HS-5 (cell line): ENCODE measurements around the gene WBP1L.
A peak's percentile ranks its signal among the peaks of the same experiment; 100 is the strongest.
"Not testable (repeated sequence)": the region's sequence is repeated elsewhere in the genome, so short reads cannot be mapped to it uniquely, and the experiment has no call there.

Source experiments
- DNase-seq: peaks from one replicate; pipeline ENCODE4 v3.0.0-alpha.2; 2012; ENCODE audit warnings: low read depth

Gene WBP1L

GRCh38 chr10:102743588-102744373 is at the start of gene WBP1L:
Gene WBP1L (plus strand): TSS chr10:102743948. CDS start chr10:102744054, 106 bp downstream.
- DNase-seq, result peak; percentile 97

GRCh38 chr10:102695401-102695800 is 48.3 kb upstream of the WBP1L start:
- DNase-seq, result not testable (repeated sequence)

DNA sequence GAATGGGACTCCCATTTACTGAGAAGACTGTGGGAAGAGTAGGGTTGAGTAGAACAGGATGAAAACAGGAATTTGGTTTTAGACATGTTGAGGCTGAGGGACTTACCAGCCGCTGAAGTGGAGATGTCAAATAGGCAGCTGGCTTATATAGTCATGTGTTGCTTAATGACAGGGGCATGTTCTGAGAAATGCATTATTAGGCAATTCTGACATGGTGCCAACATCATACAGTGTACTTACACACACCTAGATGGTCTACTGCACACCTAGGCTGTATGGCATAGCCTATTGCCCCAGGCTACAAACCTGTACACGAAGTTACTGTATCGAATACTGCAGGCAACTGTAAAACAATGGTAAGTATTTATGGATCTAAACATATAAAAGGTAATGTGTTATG is 47.0 kb upstream of the WBP1L start:
- DNase-seq, result no peak

DNA sequence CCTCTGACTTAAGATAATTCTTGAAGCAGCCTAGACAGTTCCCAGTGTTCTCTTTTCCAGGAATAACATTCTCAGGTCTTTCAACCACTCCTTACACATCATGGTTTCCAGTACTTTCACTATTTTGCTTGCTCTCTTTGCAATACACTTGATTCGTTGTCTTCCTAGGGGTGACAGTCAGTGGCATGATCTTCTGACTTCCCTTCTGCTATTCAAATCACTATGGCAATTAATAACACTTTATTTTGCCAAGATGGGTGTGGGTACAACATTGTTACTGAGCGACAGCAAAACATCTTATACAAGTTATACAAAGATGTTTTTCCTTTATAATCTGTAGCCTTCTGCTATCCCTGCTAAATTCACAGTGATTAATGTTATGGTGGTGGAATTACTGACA is 44.9 kb upstream of the WBP1L start:
- no peak for DNase-seq

- no peak for DNase-seq
These were observed 42.5 kb upstream of the WBP1L start for GRCh38 chr10:102701272-102701671.

- no peak for DNase-seq
These were observed 42.0 kb upstream of the WBP1L start for GRCh38 chr10:102701796-102702195.

- no peak for DNase-seq
These were observed 41.0 kb upstream of the WBP1L start for GRCh38 chr10:102702742-102703141.

DNA sequence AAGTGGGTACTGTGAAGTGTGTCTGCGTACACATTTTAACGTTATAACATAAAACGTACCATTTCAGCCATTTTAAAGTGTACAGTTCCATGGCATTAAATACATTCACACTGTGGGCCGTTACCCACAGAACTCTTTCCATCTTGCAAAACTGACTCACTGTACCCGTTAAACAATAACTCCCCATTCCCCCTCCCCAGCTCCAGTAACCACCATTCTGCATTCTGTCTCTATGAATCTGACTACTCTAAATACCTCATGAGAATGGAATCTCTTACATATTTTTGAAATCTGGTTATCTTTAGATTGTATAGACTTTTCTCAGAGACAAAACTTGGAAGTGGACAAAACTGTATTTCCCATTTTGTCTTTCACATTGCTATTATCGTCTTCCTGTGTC is 38.8 kb upstream of the WBP1L start:
- peak; percentile 57 for DNase-seq

- DNase-seq, result no peak
These were observed 38.2 kb upstream of the WBP1L start for GRCh38 chr10:102705531-102705930.

DNA sequence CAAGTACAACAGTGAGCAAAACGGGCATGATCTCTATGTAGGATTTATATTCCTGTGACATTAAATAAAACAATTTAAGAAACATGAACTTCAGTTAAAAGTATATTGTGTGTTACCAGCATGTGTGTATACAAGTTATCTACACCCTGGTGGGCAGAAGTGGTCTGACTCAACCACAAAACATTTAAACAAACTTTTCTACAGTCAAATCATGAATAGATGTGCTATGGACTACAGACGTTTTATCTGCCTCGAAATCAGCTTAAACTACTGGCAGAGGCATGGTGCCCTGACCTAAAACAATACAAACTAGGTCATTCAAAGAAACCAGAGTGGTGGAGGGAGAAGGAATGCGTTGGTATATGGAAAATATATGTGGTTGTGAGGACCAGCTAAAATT is 33.1 kb upstream of the WBP1L start:
- peak; percentile 50 for DNase-seq

GRCh38 chr10:102712089-102712488 is 31.7 kb upstream of the WBP1L start:
- DNase-seq, result no peak

DNA sequence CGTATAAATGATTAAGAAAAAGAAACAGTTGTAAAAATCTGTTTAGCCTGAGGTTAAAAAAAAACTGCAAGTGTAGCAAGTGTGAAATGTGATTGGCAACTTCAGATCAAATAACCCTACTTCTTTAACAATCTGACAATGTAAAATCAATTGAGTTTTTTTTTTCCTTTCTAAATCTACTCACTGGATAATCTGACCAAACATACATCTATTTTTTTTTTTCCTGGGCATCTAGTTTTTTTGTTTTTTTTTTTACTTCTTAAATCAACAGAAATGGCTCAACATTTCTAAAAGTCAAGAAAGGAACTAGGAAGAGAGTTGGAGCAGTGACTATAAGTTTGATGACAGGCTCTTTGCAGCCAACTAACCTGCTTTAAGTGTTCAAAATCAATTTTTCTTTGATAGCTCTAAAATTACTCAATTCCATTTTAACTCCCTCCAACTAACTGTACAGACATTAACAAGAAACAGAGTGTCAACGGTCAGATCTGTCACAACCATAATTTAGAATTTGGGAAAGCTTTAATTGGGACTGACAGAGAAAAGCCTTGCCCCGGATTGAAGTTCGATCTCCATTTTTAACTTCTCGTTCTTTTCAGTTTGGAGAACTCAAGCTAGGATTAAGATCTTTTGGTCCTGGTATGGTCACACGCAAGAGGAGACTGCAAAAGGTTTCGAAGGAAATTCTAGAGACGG is 30.8 kb upstream of the WBP1L start:
- no peak for DNase-seq

GRCh38 chr10:102713539-102713813 is 30.3 kb upstream of the WBP1L start:
- no peak for DNase-seq

- DNase-seq, result peak; percentile 86
These were observed 29.7 kb upstream of the WBP1L start, which contains the start of gene ARL3 for GRCh38 chr10:102713814-102714620. Gene ARL3 (minus strand): TSS chr10:102714397. CDS start chr10:102714275, 122 bp downstream.

GRCh38 chr10:102714621-102715455 is 28.9 kb upstream of the WBP1L start, which contains the start of gene SFXN2:
Gene SFXN2 (plus strand): TSS chr10:102714636. CDS start chr10:102726637, 12,001 bp downstream.
- no peak for DNase-seq

DNA sequence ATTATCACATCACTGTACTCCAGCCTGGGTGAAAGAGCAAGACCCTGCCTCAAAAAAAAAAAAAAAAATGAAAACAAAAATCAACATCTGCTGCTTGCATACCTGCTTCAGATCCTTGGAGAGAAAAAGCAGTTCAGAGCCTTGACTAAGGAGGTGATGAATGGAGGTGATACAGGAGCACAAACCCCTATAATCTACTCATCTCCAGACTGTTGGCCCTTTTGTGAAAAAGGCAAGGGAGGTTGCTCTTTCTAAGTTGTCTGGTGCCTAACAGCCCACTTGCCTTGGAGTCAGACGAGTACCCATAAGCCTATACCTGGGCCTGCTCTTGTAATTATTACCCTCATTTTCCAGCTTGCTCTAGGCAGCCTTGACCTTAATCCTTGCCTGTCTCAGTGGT is 27.9 kb upstream of the WBP1L start:
- DNase-seq, result no peak

DNA sequence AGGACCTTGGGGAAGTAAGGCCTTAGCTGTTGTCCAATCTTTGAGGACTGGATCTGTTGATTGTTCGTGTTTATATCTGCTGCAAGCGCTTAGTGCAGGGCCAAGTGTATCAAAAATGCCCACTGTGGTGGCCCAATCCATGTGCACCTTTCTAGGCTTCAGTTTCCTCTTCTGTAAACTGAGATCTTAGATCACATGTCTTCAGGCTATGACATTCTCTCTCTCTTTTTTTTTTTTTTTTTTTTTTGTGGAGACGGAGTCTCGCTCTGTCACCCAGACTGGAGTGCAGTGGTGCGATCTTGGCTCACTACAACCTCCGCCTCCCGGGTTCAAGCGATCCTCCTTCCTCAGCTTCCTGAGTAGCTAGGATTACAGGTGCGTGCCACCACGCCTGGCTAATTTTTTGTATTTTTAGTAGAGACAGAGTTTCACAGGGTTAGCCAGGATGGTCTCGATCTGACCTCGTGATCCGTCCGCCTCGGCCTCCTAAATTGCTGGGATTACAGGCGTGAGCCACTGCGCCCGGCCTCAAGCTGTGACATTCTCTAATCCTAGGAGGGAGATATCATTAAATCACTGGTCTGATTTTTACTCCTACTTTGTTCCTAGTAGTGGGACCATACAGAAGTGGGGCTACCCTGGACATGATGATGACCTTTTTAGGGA is 26.7 kb upstream of the WBP1L start:
- DNase-seq, result not testable (repeated sequence)

DNA sequence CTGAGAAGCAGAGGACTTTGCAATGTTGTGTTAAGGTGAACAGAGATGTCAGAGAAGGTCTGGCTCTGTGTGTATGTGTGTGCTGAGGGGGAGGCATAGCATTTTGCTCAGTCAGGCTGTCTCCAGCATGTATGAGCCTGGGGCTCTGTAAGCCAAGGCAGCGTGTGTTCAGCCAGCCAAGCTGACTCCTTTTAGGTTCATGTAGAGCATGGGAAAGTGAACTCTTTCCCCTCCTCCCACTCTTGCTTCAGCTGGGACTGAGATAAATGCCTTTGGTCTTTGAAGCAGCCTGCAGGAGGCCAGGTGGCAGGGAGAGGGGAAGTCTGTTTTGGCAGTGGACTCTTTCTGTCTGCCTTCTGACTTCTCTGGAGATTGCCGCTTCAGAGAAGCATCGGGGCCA is 25.5 kb upstream of the WBP1L start:
- DNase-seq, result no peak

GRCh38 chr10:102720337-102720736 is 23.4 kb upstream of the WBP1L start:
- no peak for DNase-seq

- DNase-seq, result no peak
These were observed 22.9 kb upstream of the WBP1L start for GRCh38 chr10:102720775-102721301.

DNA sequence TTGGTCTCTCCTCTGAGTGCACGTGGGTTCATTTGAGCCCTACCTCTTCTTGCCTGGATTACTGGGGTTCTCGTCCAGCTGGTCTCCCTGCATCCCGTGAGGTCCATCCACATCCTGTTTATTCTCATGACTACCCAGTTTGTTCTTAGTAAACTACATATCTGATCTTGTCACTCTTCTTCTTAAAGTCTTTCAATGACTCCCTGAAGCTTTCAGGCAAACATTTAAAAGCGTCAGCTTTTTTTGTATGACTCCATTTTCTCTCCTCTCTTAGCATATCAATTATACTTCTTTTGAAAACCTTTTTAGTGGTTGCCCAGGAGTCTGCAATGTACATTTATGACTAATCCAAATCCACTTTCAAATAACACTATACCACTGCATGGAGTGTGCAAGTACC is 21.8 kb upstream of the WBP1L start:
- no peak for DNase-seq
